Immature natural killer cell (primary cell): ENCODE measurements around the gene RTRAF. TPM values are rescaled to one million over a fixed set of nuclear protein-coding genes. Genes with fewer than 3 reads are reported as not detected.

ENCODE experiments used
- DNase-seq, 3 donors: peaks; one replicate each; pipeline ENCODE4 v3.0.0; 2022; ENCODE audit warnings: mixed read lengths in 1 of 3
- H3K27ac Mint-ChIP-seq, 6 donors: one replicate each; pipeline ENCODE4 v1.8.0; 2020; ENCODE audit warnings: mixed read lengths in 6 of 6, mild to moderate bottlenecking in 5 of 6, inconsistent platforms in 4 of 6, moderate library complexity in 3 of 6
- H3K27me3 Mint-ChIP-seq, 3 donors: one replicate each; pipeline ENCODE4 v1.8.0; 2020 to 2021; ENCODE audit warnings: low read depth in 3 of 3, mild to moderate bottlenecking in 3 of 3, mixed read lengths in 3 of 3, moderate library complexity in 3 of 3, inconsistent platforms in 1 of 3
- H3K36me3 Mint-ChIP-seq, 3 donors: one replicate each; pipeline ENCODE4 v1.8.0; 2020; ENCODE audit warnings: mixed read lengths in 3 of 3, inconsistent platforms in 2 of 3, mild to moderate bottlenecking in 2 of 3
- H3K4me1 Mint-ChIP-seq, 2 donors: one replicate each; pipeline ENCODE4 v1.8.0; 2020; ENCODE audit warnings: inconsistent platforms in 2 of 2, mild to moderate bottlenecking in 2 of 2, mixed read lengths in 2 of 2, moderate library complexity in 1 of 2
- H3K4me3 Mint-ChIP-seq, 5 donors: one replicate each; pipeline ENCODE4 v1.8.0; 2020; ENCODE audit warnings: mild to moderate bottlenecking in 5 of 5, mixed read lengths in 5 of 5, inconsistent platforms in 3 of 5, moderate library complexity in 3 of 5
- H3K9me3 Mint-ChIP-seq, 6 donors: one replicate each; pipeline ENCODE4 v1.8.0; 2020; ENCODE audit warnings: mild to moderate bottlenecking in 6 of 6, mixed read lengths in 6 of 6, inconsistent platforms in 4 of 6, moderate library complexity in 3 of 6
- polyA plus RNA-seq, 3 donors: library from polyadenylated mRNA; unstranded; fragments of 300-500 nt; fragmentation: Illumina TruSeq; gene quantifications; one replicate each; pipeline ENCODE4 v1.2.3, GENCODE V29; 2021

The RTRAF gene
- 100 to 1,000 TPM in 2 of 3 donors, 10 to 100 TPM in 1; 92.1 to 162 (median 137) TPM for polyA plus RNA-seq

DNA sequence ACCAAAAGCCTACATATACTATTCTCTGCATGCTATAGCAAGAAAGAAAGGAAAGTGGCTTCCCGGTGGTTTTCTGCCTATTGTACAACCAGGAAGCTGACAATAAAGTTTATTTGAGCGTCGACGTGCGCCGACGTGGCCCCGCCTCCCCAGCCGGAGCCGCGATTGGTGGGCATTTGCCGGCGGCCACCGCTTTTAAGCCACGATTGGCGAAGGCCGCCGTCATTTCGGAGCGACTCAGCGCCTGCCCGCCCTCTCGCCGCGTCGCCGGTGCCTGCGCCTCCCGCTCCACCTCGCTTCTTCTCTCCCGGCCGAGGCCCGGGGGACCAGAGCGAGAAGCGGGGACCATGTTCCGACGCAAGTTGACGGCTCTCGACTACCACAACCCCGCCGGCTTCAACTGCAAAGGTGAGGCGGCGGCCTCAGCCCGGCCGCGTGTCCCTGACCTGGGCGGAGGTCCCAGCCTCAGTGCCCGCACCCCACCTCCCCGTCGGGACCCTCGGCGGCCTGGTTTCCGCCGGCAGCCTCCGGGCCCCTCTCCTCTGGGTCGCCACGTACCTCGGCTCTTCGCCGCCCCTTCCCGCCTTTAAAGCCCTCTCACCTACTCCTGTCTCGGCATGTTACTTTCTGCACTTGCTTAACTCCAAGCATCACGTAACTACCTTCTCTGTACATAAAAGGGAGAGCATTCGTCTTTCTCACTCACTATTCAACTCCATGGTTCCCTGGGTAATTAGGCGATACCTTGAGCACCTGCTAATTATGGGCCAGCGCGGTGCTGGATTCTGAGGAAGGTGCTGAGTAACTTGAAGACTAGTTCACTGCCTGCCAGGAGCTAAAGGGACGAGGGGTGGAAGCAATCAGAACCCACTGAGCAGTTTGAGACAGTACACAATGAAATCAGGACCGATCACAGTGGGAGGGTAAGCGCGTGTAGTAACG is at the start of gene RTRAF:
TSS of gene RTRAF (plus strand) at position 254 of the 942 bp plus-strand sequence. CDS start at position 348, 94 bp downstream.
- H3K27me3 Mint-ChIP-seq: peaks cover 0 to 6% (median 3%) of the 10 kb centered on the region in 3 donors
- H3K4me3 Mint-ChIP-seq: peak within 1 kb of the TSS; percentile 92 to 100 (median 96)
- peak within 1 kb of the TSS; percentile 85 to 98 (median 94) for H3K27ac Mint-ChIP-seq
- H3K9me3 Mint-ChIP-seq: no peaks in the 10 kb centered on the region
- peaks cover 23 to 48% of the 10 kb centered on the region in 2 donors for H3K4me1 Mint-ChIP-seq
- DNase-seq: peak; percentile 90 to 92 (median 91)
- peaks cover 13 to 16% (median 16%) of the 10 kb centered on the region in 3 donors for H3K36me3 Mint-ChIP-seq

DNA sequence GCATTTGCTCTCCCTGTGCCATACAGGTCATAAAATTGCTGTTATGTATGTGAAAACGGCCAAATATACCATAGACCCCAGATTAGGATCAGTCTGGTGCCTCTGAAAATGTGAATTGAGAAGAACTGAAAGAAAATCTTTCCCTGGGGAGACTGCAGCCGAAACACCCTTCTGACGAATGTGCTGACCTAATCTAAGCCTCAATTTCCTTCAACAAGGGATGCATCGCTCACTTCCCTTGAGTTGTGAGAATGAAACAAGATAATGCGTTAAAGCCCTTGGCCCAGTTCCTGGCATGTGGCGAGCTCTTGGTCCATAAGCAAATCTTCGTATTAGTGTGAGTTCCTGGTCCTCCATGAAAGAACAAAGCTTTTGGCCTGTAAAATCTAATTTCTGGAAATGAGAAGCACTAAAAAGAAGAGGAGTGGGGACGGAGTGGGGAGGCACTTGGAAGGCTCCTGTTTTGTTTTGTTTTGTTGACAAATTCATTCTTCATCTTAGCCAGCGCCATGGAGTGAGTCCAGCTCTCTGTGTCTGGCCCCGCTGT is 49.5 kb upstream of the RTRAF start:
- peak in 1 of 3 donors; percentile 16 for DNase-seq
- Mint-ChIP-seq H3K4me1 (peaks cover 88 to 100% of the 10 kb centered on the region in 2 donors), H3K27ac (peak overlapping the region; percentile 82 to 91 (median 85)), H3K4me3 (peak overlapping the region in 4 of 5 donors; percentile 35 to 70 (median 49)), H3K27me3 (no peaks in the 10 kb centered on the region), H3K36me3 (peaks cover 7 to 15% (median 10%) of the 10 kb centered on the region in 3 donors), H3K9me3 (no peaks in the 10 kb centered on the region)

DNA sequence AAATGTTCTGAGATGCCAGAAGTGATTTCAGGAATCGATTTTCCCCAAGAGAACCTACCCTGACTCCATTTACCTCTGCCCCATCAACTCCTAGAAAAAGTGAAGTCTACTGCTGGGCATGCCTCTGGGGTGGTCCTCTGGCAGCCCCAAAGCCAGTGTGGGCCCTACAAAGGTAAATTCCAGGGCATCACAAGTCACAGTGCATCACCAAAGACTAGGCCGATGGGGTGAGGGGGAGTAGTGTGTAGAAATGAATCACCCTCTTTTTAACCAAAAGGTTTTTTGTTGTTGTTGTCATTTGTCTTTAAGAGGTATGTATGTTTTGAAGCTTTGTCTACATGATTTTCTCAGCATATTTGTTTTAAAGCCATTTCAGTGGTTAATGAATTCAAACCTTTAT is 46.4 kb upstream of the RTRAF start:
- no peaks in the 10 kb centered on the region for H3K9me3 Mint-ChIP-seq
- peak overlapping the region; percentile 54 to 87 (median 66) for H3K27ac Mint-ChIP-seq
- H3K36me3 Mint-ChIP-seq: peaks cover 13 to 36% (median 33%) of the 10 kb centered on the region in 3 donors
- peaks cover 0 to 2% (median 0%) of the 10 kb centered on the region in 3 donors for H3K27me3 Mint-ChIP-seq
- H3K4me3 Mint-ChIP-seq: peak overlapping the region in 1 of 5 donors; percentile 2
- DNase-seq: no peak
- H3K4me1 Mint-ChIP-seq: peaks cover 92 to 100% of the 10 kb centered on the region in 2 donors

DNA sequence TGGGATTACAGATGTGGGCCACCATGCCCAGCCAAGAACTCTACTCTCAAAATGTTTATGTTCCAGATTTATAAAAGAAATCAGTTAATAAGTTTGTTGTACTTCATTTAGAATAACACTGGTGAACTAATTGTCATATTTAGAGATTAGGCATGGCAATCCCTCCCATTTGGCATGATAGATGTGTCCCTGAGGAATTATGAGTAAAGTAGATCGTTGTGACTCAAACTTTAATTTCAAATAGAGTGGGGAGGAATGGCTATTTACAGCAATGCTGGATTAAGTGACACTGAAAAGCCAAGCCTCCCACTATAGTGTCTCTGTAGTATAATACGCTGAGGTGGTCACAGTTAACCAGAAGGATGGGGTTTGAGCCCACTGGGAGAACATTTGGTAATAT is 39.3 kb upstream of the RTRAF start:
- peaks cover 82 to 97% of the 10 kb centered on the region in 2 donors for H3K4me1 Mint-ChIP-seq
- no peaks in the 10 kb centered on the region for H3K9me3 Mint-ChIP-seq
- H3K27ac Mint-ChIP-seq: peak overlapping the region; percentile 51 to 82 (median 67)
- peaks cover 34 to 51% (median 39%) of the 10 kb centered on the region in 3 donors for H3K36me3 Mint-ChIP-seq
- DNase-seq: no peak
- H3K27me3 Mint-ChIP-seq: peaks cover 0 to 7% (median under 1%) of the 10 kb centered on the region in 3 donors
- H3K4me3 Mint-ChIP-seq: no peak overlapping the region

DNA sequence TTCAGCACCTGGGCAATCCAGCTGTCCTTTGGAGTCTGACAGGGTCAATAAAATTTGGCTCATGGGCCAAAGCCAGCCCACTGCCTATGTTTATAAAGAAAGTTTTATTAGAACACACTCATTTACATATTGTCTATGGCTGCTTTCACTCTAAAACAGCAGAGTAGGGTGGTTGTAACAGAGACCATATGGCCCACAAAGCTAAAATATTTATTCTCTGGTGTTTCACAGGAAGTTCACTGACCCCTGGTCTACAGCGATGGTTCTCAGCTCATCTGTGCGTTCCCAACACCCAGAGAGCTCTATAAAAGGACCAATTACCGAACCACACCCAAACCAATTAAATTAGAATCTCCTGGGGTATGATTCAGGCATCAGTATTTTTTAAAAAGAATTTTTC is 37.7 kb upstream of the RTRAF start:
- H3K4me3 Mint-ChIP-seq: no peak overlapping the region
- no peak for DNase-seq
- H3K27me3 Mint-ChIP-seq: peaks cover 0 to 5% (median 2%) of the 10 kb centered on the region in 3 donors
- peak overlapping the region; percentile 66 to 78 (median 75) for H3K27ac Mint-ChIP-seq
- H3K4me1 Mint-ChIP-seq: peaks cover 78 to 95% of the 10 kb centered on the region in 2 donors
- peaks cover 19 to 41% (median 30%) of the 10 kb centered on the region in 3 donors for H3K36me3 Mint-ChIP-seq
- no peaks in the 10 kb centered on the region for H3K9me3 Mint-ChIP-seq

DNA sequence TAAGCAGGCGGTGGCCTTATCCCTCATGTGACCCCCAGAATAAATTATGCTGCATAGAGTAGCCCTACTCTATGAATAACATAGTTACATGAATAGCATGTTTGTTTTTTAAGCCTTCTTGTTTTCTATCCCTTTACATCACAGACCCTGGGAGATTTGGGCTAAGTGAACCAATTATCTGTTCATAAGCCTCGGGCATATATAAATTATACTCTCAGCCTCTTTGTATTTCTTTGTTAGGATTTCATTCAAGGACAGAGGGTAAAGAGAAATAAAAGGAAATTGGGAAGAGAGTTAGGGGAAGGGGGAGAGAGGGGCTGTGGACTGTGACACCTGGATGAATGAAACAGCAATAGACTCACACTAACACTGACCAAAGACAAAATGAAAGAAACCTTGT is 35.3 kb upstream of the RTRAF start:
- Mint-ChIP-seq H3K4me3 (no peak overlapping the region), H3K4me1 (peaks cover 81 to 98% of the 10 kb centered on the region in 2 donors), H3K9me3 (no peaks in the 10 kb centered on the region), H3K27ac (peak overlapping the region; percentile 53 to 76 (median 69)), H3K36me3 (peaks cover 32 to 56% (median 46%) of the 10 kb centered on the region in 3 donors), H3K27me3 (peaks cover 0 to 5% (median 2%) of the 10 kb centered on the region in 3 donors)
- no peak for DNase-seq

DNA sequence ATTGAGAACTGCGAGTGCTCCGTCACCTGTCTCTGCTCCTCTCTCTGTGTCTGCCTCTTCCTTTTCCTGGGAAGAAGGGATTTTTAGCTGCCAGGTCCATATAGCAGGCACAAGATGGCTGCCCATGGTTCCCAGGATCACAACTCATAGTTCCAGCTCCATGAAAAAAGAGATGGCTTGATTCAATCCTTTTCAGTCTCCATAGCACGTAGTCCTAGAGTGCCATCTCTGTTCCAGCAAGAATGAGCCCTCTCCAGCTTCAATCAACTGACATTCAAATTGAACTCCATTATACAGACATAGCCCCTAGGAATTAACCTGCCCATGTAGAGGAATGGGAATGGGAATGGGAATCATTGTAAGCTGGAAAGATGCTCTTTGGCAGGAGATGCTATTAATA is 34.7 kb upstream of the RTRAF start:
- Mint-ChIP-seq H3K9me3 (no peaks in the 10 kb centered on the region), H3K36me3 (peaks cover 39 to 62% (median 52%) of the 10 kb centered on the region in 3 donors)

DNA sequence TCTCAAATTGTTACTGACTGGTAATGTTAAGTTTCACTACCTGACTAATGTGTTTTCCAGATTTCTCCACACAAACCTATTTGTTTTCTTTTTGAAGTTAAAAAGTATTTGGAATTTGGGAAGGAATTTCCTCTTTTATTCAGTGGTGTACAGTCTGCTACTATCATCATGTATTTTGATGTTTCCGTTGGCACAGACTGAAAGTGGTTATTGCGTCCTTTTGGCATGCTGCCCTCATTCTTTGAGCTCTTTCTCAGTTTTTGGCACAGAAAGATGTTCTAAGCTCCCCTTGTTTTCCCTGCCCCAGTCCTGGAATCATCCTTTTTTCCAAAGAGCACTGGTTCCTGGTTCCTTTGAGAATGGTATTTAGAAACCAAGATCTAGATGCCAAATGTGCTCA is 31.4 kb upstream of the RTRAF start:
- peak overlapping the region; percentile 8 to 79 (median 60) for H3K27ac Mint-ChIP-seq
- no peaks in the 10 kb centered on the region for H3K9me3 Mint-ChIP-seq
- no peak for DNase-seq
- peaks cover 0 to 6% (median 2%) of the 10 kb centered on the region in 3 donors for H3K27me3 Mint-ChIP-seq
- peaks cover 35 to 48% (median 42%) of the 10 kb centered on the region in 3 donors for H3K36me3 Mint-ChIP-seq
- H3K4me3 Mint-ChIP-seq: no peak overlapping the region
- H3K4me1 Mint-ChIP-seq: peaks cover 88 to 98% of the 10 kb centered on the region in 2 donors

More for the DNA sequence above, 34.7 kb upstream of the RTRAF start:
- Mint-ChIP-seq H3K27me3 (peaks cover 0 to 5% (median 2%) of the 10 kb centered on the region in 3 donors), H3K4me1 (peaks cover 83 to 98% of the 10 kb centered on the region in 2 donors), H3K27ac (peak overlapping the region; percentile 16 to 76 (median 65)), H3K4me3 (no peak overlapping the region)
- no peak for DNase-seq

DNA sequence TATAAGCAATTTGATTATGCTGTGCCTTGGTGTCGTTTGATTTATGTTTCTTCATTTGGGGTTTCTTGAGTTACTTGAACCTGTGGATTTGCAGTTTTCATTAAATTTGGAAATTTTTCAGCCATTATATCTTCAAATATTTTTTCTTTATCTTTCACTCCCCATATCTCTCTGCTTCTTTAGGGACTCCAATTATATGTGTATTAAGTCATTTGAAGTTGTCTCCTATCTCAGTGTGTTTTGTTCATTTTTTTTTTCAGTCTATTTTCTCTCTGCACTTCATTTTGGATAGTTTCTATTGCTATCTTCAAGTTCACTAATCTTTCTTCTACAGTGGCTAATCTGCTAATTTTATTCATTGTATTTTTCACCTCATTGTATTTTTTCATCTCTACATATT is 29.4 kb upstream of the RTRAF start:
- Mint-ChIP-seq H3K27me3 (peaks cover 0 to 5% (median 3%) of the 10 kb centered on the region in 3 donors), H3K36me3 (peaks cover 33 to 48% (median 35%) of the 10 kb centered on the region in 3 donors), H3K27ac (peak overlapping the region; percentile 28 to 79 (median 52)), H3K9me3 (no peaks in the 10 kb centered on the region), H3K4me1 (peaks cover 92 to 98% of the 10 kb centered on the region in 2 donors), H3K4me3 (peak overlapping the region in 3 of 5 donors; percentile 3 to 46 (median 22))
- DNase-seq: no peak

DNA sequence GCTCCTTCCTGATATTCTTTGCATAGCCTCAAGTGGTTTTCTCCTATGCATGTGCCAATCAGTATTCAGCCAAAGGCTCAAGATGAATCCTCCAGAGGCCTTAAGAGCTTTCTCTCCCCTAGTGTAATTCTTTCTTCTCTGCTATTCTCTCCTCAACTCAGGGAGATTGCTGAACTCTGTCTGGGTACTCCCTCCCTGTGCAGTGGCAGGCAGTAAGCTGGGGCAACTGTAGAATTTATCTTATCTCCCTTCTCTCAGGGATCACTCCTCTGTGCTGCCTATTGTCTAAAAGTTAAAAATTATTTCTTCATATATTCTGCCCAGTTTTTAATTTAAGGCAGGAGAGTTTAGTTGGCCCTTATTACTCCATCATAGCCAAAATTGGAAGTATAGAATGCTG is 28.5 kb upstream of the RTRAF start:
- Mint-ChIP-seq H3K27me3 (peaks cover 0 to 5% (median 3%) of the 10 kb centered on the region in 3 donors), H3K27ac (peak overlapping the region; percentile 46 to 89 (median 75)), H3K4me3 (peak overlapping the region in 2 of 5 donors; percentile 15 to 22), H3K4me1 (peaks cover 94 to 99% of the 10 kb centered on the region in 2 donors), H3K9me3 (no peaks in the 10 kb centered on the region), H3K36me3 (peaks cover 33 to 44% (median 35%) of the 10 kb centered on the region in 3 donors)
- no peak for DNase-seq

DNA sequence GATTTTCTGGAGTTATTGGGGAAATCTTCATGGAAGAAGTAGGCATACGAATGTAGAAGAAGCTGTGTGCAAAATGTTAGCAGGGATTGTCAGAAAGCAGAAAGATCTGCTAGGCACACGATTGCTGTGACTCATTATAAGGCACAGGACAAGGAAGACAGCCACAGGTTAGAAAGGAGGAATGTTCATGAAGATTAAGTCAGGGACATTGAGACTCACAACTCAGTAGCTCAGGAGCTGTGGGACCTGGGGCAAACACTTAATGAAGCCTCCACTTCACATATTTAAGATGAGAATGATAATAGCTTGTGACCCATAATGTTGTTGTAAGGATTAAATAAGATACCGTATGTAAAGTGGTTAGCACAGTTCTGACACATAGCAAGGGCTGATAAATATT is 26.6 kb upstream of the RTRAF start:
- DNase-seq: no peak
- Mint-ChIP-seq H3K27me3 (peaks cover 0 to 5% (median 3%) of the 10 kb centered on the region in 3 donors), H3K27ac (peak overlapping the region; percentile 72 to 88 (median 84)), H3K4me1 (peaks cover 82 to 92% of the 10 kb centered on the region in 2 donors), H3K36me3 (peaks cover 26 to 37% (median 31%) of the 10 kb centered on the region in 3 donors), H3K4me3 (peak overlapping the region; percentile 10 to 73 (median 36)), H3K9me3 (no peaks in the 10 kb centered on the region)

DNA sequence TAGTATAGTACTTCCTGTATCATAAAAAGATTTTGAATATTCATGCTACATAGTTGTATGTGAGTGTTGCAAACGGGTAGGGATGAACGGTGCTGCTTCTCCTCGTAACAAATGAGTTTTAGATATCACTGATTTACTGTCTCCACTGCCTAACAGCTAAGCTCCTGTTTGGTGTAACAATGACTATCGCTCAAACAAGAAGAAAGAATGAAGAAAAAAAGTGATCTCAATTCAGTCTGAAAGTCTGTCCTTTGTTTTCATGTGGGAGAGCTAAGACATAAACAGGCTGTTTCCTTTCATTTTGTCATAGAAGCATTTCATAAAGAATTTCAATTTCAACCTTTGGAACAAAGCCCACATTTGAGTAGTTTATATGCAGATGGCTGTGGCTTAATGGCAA is 26.1 kb upstream of the RTRAF start:
- peaks cover 78 to 86% of the 10 kb centered on the region in 2 donors for H3K4me1 Mint-ChIP-seq
- peak overlapping the region; percentile 72 to 88 (median 84) for H3K27ac Mint-ChIP-seq
- peaks cover 21 to 38% (median 26%) of the 10 kb centered on the region in 3 donors for H3K36me3 Mint-ChIP-seq
- peak overlapping the region; percentile 16 to 73 (median 60) for H3K4me3 Mint-ChIP-seq
- H3K27me3 Mint-ChIP-seq: peaks cover 0 to 3% (median 3%) of the 10 kb centered on the region in 3 donors
- no peak for DNase-seq
- no peaks in the 10 kb centered on the region for H3K9me3 Mint-ChIP-seq

DNA sequence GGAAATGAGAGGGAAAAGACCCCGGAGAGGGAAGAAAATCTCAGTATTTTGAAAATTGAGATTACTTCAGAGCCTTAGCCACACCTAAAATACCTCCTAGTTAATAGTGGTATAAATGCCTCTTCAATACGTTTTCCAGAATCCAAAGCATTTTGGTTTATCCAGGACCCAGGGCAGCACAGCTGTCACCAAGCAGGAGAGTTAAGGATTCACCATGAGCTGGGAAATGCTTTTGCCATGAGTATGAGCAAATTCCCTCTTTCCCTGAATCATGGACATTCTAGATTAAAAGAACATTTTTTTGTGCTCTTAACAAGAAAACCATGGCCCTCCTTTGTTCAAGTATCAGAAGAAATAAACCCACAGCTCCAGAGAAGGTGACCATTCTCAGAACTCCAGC is 21.8 kb upstream of the RTRAF start:
- DNase-seq: no peak
- Mint-ChIP-seq H3K27ac (peak overlapping the region in 4 of 6 donors; percentile 32 to 79 (median 74)), H3K4me3 (no peak overlapping the region), H3K36me3 (peaks cover 4 to 13% (median 12%) of the 10 kb centered on the region in 3 donors), H3K27me3 (peaks cover 4 to 11% (median 5%) of the 10 kb centered on the region in 3 donors), H3K4me1 (peaks cover 52 to 79% of the 10 kb centered on the region in 2 donors), H3K9me3 (no peaks in the 10 kb centered on the region)
